ENCODE data around the gene SSPN. TPM values are rescaled to one million over a fixed set of nuclear protein-coding genes. Genes with fewer than 3 reads are reported as not detected.

The SSPN gene
- total RNA-seq, 1 experiment from 2014 or later: 0.17 TPM

- DNase-seq (ENCODE audit: low read depth, low spot score): no peak
- H4K20me1 ChIP-seq (ENCODE audit: insufficient read depth): no peaks in the 10 kb centered on the region
- H3K4me1 ChIP-seq (ENCODE audit: control insufficient read depth in 1 of 2, insufficient read depth in 2 of 2, low read length in 2 of 2): no peaks in the 10 kb centered on the region
- H3K27me3 ChIP-seq (ENCODE audit: insufficient read depth, low read length): no peaks in the 10 kb centered on the region
- no peaks in the 10 kb centered on the region for H3K9me2 ChIP-seq (ENCODE audit: insufficient read depth)
- intact Hi-C loops (cut with micrococcal nuclease): no loop called here
- no peak overlapping the region for H2AFZ ChIP-seq (ENCODE audit: low read depth, low read length, poor library complexity, severe bottlenecking)
- TF ChIP-seq, protein P1, sequence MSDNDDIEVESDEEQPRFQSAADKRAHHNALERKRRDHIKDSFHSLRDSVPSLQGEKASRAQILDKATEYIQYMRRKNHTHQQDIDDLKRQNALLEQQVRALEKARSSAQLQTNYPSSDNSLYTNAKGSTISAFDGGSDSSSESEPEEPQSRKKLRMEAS (IDR thresholded peaks at IDR 0.05): no peak
- TF ChIP-seq CEBPB (IDR thresholded peaks at IDR 0.05; ENCODE audit: low read depth): no peak
- TF ChIP-seq EZH2 (IDR thresholded peaks at IDR 0.05): no peak
- TF ChIP-seq ZNF274 (IDR thresholded peaks at IDR 0.05; ENCODE audit: low read depth, low read length): no peak
- TF ChIP-seq CBX3 (IDR thresholded peaks at IDR 0.05; ENCODE audit: low read depth): no peak
- TF ChIP-seq JUND (IDR thresholded peaks at IDR 0.05): no peak
- TF ChIP-seq SRF (IDR thresholded peaks at IDR 0.05; ENCODE audit: low read depth): no peak
- TF ChIP-seq, protein P2, sequence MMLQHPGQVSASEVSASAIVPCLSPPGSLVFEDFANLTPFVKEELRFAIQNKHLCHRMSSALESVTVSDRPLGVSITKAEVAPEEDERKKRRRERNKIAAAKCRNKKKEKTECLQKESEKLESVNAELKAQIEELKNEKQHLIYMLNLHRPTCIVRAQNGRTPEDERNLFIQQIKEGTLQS (IDR thresholded peaks at IDR 0.05): no peak
- no peak for TF ChIP-seq EZH2phosphoT487 (IDR thresholded peaks at IDR 0.05; ENCODE audit: borderline replicate concordance)
- no peak overlapping the region for H3K27ac ChIP-seq (ENCODE audit: low read depth, low read length)
- ChIA-PET RAD21 (ENCODE audit: low non-redundant PET in 1 of 2, low total read pairs in 2 of 2, uncharacterized antibody in 2 of 2, unreplicated experiment in 2 of 2) (no interaction called here), POLR2A (no interaction called here), CTCF (no interaction called here)
- no peaks in the 10 kb centered on the region for H3K36me3 ChIP-seq (ENCODE audit: control insufficient read depth in 1 of 2, insufficient read depth in 2 of 2, low read length in 2 of 2)
- H3K79me2 ChIP-seq (ENCODE audit: insufficient read depth, low read length): no peaks in the 10 kb centered on the region
- no TSS peak for BruUV-seq (replicated peaks)
- H3K9me3 ChIP-seq (ENCODE audit: control insufficient read depth in 1 of 2, insufficient read depth in 1 of 2, low read depth in 1 of 2, low read length in 2 of 2): no peaks in the 10 kb centered on the region; a peak in 1 of 4 replicates
- no peak overlapping the region for H3K9ac ChIP-seq (ENCODE audit: low read length)
- no peak overlapping the region for H3K4me3 ChIP-seq (replicated peaks in 1 of 2; ENCODE audit: low read depth in 1 of 2, low read length in 2 of 2)
- H3K4me2 ChIP-seq (ENCODE audit: low read length): no peak overlapping the region
- ATAC-seq: no peak
Observed at GRCh38 chr12:26229910-26230309, 34.5 kb downstream of the SSPN start.

DNA sequence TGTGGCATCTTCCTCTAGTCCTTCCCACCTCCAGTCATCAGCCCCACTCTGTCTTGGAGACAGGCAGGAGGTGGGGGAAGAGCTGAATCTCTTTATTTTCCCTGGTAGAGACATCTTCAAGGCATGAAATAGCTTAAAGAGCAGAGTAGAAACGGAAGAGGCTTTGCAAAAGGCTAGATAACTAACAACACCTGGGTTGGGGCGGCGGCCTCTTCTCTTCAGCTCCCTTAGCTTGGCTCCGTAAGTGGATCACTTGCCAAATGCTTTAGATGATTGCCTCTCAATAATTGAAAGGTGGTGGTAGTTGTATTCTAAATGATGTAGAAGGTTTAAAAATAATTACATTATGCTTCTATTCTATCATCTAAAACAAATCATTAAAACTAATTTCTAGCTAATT is 36.1 kb downstream of the SSPN start:
- Histone ChIP-seq H3K4me3 (replicated peaks in 1 of 2; ENCODE audit: low read depth in 1 of 2, low read length in 2 of 2) (no peak overlapping the region), H3K9me2 (ENCODE audit: insufficient read depth) (no peaks in the 10 kb centered on the region), H2AFZ (ENCODE audit: low read depth, low read length, poor library complexity, severe bottlenecking) (no peak overlapping the region), H4K20me1 (ENCODE audit: insufficient read depth) (no peaks in the 10 kb centered on the region), H3K27ac (ENCODE audit: low read depth, low read length) (no peak overlapping the region), H3K4me2 (ENCODE audit: low read length) (no peak overlapping the region), H3K9me3 (ENCODE audit: control insufficient read depth in 1 of 2, insufficient read depth in 1 of 2, low read depth in 1 of 2, low read length in 2 of 2) (no peaks in the 10 kb centered on the region; a peak in 1 of 4 replicates), H3K27me3 (ENCODE audit: insufficient read depth, low read length) (no peaks in the 10 kb centered on the region), H3K79me2 (ENCODE audit: insufficient read depth, low read length) (no peaks in the 10 kb centered on the region), H3K4me1 (ENCODE audit: control insufficient read depth in 1 of 2, insufficient read depth in 2 of 2, low read length in 2 of 2) (no peaks in the 10 kb centered on the region), H3K36me3 (ENCODE audit: control insufficient read depth in 1 of 2, insufficient read depth in 2 of 2, low read length in 2 of 2) (no peaks in the 10 kb centered on the region), H3K9ac (ENCODE audit: low read length) (no peak overlapping the region)
- ATAC-seq (no peak), DNase-seq (ENCODE audit: low read depth, low spot score) (no peak)
- ChIA-PET RAD21 (ENCODE audit: low non-redundant PET in 1 of 2, low total read pairs in 2 of 2, uncharacterized antibody in 2 of 2, unreplicated experiment in 2 of 2) (no interaction called here), POLR2A (no interaction called here), CTCF (no interaction called here)
- BruUV-seq (replicated peaks): no TSS peak
- intact Hi-C loops (cut with micrococcal nuclease): no loop called here
- TF ChIP-seq POLR2AphosphoS5 (IDR thresholded peaks at IDR 0.05; ENCODE audit: low read depth, low read length): no peak
- TF ChIP-seq SRF (IDR thresholded peaks at IDR 0.05; ENCODE audit: low read depth): no peak
- TF ChIP-seq, protein P3, sequence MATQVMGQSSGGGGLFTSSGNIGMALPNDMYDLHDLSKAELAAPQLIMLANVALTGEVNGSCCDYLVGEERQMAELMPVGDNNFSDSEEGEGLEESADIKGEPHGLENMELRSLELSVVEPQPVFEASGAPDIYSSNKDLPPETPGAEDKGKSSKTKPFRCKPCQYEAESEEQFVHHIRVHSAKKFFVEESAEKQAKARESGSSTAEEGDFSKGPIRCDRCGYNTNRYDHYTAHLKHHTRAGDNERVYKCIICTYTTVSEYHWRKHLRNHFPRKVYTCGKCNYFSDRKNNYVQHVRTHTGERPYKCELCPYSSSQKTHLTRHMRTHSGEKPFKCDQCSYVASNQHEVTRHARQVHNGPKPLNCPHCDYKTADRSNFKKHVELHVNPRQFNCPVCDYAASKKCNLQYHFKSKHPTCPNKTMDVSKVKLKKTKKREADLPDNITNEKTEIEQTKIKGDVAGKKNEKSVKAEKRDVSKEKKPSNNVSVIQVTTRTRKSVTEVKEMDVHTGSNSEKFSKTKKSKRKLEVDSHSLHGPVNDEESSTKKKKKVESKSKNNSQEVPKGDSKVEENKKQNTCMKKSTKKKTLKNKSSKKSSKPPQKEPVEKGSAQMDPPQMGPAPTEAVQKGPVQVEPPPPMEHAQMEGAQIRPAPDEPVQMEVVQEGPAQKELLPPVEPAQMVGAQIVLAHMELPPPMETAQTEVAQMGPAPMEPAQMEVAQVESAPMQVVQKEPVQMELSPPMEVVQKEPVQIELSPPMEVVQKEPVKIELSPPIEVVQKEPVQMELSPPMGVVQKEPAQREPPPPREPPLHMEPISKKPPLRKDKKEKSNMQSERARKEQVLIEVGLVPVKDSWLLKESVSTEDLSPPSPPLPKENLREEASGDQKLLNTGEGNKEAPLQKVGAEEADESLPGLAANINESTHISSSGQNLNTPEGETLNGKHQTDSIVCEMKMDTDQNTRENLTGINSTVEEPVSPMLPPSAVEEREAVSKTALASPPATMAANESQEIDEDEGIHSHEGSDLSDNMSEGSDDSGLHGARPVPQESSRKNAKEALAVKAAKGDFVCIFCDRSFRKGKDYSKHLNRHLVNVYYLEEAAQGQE (IDR thresholded peaks at IDR 0.05; ENCODE audit: low read depth): no peak
- TF ChIP-seq ZNF274 (IDR thresholded peaks at IDR 0.05; ENCODE audit: low read depth, low read length): no peak
- TF ChIP-seq ZFX (IDR thresholded peaks at IDR 0.05): no peak
- TF ChIP-seq ELF1 (IDR thresholded peaks at IDR 0.05; ENCODE audit: borderline replicate concordance, low read depth): no peak
- TF ChIP-seq SIN3A (IDR thresholded peaks at IDR 0.05; ENCODE audit: low read depth): no peak
- TF ChIP-seq ZBTB33 (IDR thresholded peaks at IDR 0.05; ENCODE audit: extremely low read depth, insufficient replicate concordance, low read length): no peak
- TF ChIP-seq FOSL1 (IDR thresholded peaks at IDR 0.05; ENCODE audit: low read depth): no peak
- TF ChIP-seq YY1 (IDR thresholded peaks at IDR 0.05; ENCODE audit: extremely low read depth, insufficient replicate concordance, low read depth, low read length): no peak

Measured in HCT116 (cell line).